ENCODE results near the gene SELENOI.

Gene SELENOI

GRCh38 chr2:26444236-26444635, 98.3 kb downstream of the SELENOI start:
- no peak for DNase-seq (ENCODE audit: extremely low read depth in 1 of 2, low read depth in 1 of 2)

All from activated CD8-positive, alpha-beta memory T cell treated with anti-CD3 and anti-CD28 coated beads for 1 hour (primary cell).